Esophagus (tissue), 2 donors: ENCODE measurements around the gene RAD51B. TPM values are rescaled to one million over a fixed set of nuclear protein-coding genes. Genes with fewer than 3 reads are reported as not detected.

Experiments
- H3K27ac ChIP-seq, 2 donors: one replicate each; pipeline ENCODE4 v1.5.1; 2013; ENCODE audit warnings: low read depth in 2 of 2, mild to moderate bottlenecking in 2 of 2, inconsistent platforms in 1 of 2, low read length in 1 of 2, moderate library complexity in 1 of 2
- H3K27me3 ChIP-seq, 2 donors: one replicate each; pipeline ENCODE4 v1.6.1; 2013; ENCODE audit warnings: low read length in 2 of 2, control low read depth in 1 of 2, mild to moderate bottlenecking in 1 of 2; ENCODE audit not compliant: insufficient read depth in 2 of 2, control insufficient read depth in 1 of 2
- H3K36me3 ChIP-seq, 2 donors: one replicate each; pipeline ENCODE4 v1.6.1; 2013; ENCODE audit warnings: low read length in 1 of 2; ENCODE audit not compliant: control insufficient read depth in 2 of 2, insufficient read depth in 2 of 2
- H3K4me1 ChIP-seq, 2 donors: one replicate each; pipeline ENCODE4 v1.6.1; 2013; ENCODE audit warnings: low read length in 1 of 2; ENCODE audit not compliant: control insufficient read depth in 2 of 2, insufficient read depth in 2 of 2
- H3K4me3 ChIP-seq, 2 donors: one replicate each; pipeline ENCODE4 v1.5.1; 2013; ENCODE audit warnings: low read length in 2 of 2, mild to moderate bottlenecking in 2 of 2, low read depth in 1 of 2, moderate library complexity in 1 of 2
- H3K9me3 ChIP-seq, 2 donors: one replicate each; pipeline ENCODE4 v1.6.1; 2013; ENCODE audit warnings: mild to moderate bottlenecking in 2 of 2, low read depth in 1 of 2, low read length in 1 of 2, moderate library complexity in 1 of 2; ENCODE audit not compliant: control insufficient read depth in 2 of 2, insufficient read depth in 1 of 2
- WGBS, 2 donors: extraction: QIAGEN DNeasy Blood & Tissue Kit; methylation state at CpG; one replicate each; pipeline ENCODE4 v1.1.7; 2013; 5-methylcytosine and 5-hydroxymethylcytosine counted together
- polyA plus RNA-seq, 2 donors: library from polyadenylated mRNA; stranded (reverse); fragments of 200-250 nt; gene quantifications; one replicate each; pipeline ENCODE4 v1.2.3, GENCODE V29; 2013
- donor health status: healthy with polysubstance abuse.
- donor health status: Bipolar disorder and iron deficiency.

Gene RAD51B
- polyA plus RNA-seq, 2 donors, result 3.2 to 4.0 TPM

DNA sequence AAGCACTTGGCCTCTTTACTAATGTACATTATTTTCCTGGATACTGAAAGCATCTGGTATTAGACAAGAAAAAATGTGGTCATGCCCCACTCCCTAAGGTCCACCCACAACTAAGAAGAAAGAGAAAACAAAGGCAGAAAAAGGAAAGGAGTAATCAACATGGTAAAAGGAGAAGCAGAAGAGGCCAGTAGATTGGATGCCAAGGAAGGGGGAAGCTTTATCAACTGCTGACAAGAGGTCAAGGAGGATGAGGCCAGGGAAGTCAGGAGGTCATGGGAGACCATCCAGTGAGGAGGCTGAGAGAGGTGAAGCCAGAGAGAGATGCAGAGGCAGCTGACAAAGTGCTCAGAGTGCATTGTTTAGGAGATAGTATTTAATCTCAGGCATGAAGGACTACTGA, 589.8 kb downstream of the RAD51B start:
- Histone ChIP-seq H3K4me1 (peaks cover 0 to 3% of the 10 kb centered on the region in 2 donors), H3K27ac (no peak overlapping the region), H3K4me3 (no peak overlapping the region), H3K27me3 (no peaks in the 10 kb centered on the region), H3K9me3 (no peaks in the 10 kb centered on the region), H3K36me3 (no peaks in the 10 kb centered on the region)

DNA sequence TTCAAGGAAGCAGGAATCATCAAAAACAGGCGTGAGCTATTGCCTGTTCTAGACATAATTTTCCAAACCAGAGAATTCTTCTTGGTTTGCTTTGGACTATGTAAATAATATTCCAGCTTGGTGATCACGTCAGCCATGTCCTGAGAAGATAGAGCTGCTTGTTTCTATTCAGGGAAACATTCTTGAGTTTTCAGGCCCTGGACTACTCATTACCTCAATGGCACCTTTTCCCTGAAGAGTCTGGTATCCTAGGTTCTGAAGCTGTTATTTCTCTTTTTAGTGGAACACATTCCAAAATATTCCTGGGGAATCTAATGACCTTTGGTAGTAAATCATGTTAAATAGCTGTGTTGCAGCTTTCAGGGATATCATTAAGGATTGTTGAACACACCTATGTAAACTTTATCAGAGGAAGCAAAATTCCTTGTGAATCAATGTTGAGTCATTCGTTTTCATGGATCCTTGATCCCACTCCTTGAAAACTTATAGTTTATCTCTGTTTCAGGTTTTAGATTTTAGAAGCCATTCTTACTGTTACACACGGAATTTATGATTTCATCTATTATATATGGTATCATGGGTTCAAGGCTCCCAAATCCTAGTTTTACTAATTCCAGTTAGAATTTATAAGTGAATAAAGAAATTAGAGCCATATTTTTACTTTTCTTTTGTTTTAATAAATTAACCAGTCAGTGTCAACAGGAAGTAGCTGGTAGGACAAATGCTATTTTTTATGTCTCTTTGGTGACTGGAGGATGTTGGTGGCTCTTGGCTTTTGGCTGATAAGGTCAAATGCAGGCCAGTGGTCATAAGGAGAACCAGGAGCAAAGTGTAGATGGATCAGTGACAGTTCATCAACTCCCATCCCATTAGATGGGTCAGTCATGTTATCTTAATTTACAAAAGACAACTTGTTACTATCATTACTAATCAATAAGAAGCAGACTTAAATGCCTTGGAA, 593.2 kb downstream of the RAD51B start:
- Histone ChIP-seq H3K4me1 (peaks cover 3 to 4% of the 10 kb centered on the region in 2 donors), H3K27ac (no peak overlapping the region), H3K9me3 (no peaks in the 10 kb centered on the region), H3K27me3 (no peaks in the 10 kb centered on the region), H3K36me3 (no peaks in the 10 kb centered on the region), H3K4me3 (no peak overlapping the region)
- 82 to 84% methylated on average over 4 of the region's 4 CpGs for WGBS, 2 donors

DNA sequence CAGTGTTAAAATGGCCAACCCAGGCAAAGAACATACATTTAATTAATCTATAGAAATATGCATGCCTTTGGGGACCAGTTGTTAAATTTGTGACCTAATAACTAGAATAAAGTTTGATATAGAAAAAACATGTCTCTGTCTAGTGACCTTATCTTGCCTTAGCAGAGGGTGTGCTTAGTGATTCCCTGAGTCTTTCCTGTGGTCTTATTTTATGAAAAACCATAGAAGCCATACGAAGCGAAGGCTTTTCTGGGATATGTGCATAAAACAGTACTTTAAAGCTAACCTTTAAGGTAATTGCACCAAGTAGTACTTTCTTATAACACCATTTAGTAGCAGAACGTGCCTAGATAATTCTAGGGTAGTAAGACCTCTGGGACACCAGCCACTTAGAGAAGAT, 593.9 kb downstream of the RAD51B start:
- peaks cover 3 to 4% of the 10 kb centered on the region in 2 donors for H3K4me1 ChIP-seq
- H3K9me3 ChIP-seq, result no peaks in the 10 kb centered on the region
- H3K27ac ChIP-seq, result no peak overlapping the region
- H3K4me3 ChIP-seq, result no peak overlapping the region
- H3K27me3 ChIP-seq, result no peaks in the 10 kb centered on the region
- H3K36me3 ChIP-seq, result no peaks in the 10 kb centered on the region
- 96 to 97% methylated on average over 3 of the region's 3 CpGs for WGBS, 2 donors

DNA sequence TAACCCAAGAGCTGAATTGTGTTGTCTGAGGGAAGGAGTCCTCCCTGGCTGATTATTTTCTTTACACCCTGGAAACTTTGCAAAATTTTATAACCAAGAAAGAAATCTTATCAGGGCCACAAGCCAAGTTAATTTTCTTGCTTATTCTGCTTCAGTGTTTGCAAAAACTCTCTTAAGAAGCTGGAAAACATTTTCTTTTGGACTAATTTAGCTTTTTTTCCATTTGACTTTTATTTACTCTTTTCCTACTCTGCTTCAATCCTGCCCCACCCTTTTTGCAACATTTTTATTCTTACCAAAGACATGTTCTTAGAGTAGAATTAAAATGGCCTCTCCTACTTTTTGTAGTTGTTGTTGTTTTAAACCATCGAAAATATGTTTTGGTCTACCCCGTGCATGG, 594.5 kb downstream of the RAD51B start:
- Histone ChIP-seq H3K4me3 (no peak overlapping the region), H3K36me3 (no peaks in the 10 kb centered on the region), H3K27ac (peak overlapping the region in 1 of 2 donors; percentile 56), H3K27me3 (no peaks in the 10 kb centered on the region), H3K9me3 (no peaks in the 10 kb centered on the region), H3K4me1 (peaks cover 3 to 4% of the 10 kb centered on the region in 2 donors)
- WGBS, 2 donors, result 78 to 84% methylated on average over 2 of the region's 2 CpGs

DNA sequence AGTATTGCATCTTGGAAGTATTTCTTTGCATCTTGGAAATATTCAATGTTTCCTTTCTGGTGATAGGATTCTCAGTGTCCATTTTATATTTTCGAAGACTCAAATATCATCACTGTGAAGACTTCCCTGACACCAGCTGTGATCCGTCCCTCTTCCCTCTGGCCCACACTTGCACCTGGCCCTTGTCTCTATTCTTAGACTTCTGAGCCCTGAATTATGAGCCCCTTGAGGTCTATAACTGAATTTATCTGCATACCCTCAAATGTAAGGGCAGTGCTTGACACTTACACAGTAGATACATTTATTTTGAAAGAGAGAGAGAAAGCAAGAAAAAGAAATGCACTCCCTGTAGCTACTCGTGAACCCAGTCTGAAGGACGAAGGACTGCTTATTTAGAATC, 596.6 kb downstream of the RAD51B start:
- H3K4me3 ChIP-seq, result no peak overlapping the region
- H3K27me3 ChIP-seq, result no peaks in the 10 kb centered on the region
- 80 to 85% methylated on average over 4 of the region's 4 CpGs for WGBS, 2 donors
- no peaks in the 10 kb centered on the region for H3K36me3 ChIP-seq
- H3K9me3 ChIP-seq, result no peaks in the 10 kb centered on the region
- H3K4me1 ChIP-seq, result peaks cover 3 to 4% of the 10 kb centered on the region in 2 donors
- H3K27ac ChIP-seq, result no peak overlapping the region

DNA sequence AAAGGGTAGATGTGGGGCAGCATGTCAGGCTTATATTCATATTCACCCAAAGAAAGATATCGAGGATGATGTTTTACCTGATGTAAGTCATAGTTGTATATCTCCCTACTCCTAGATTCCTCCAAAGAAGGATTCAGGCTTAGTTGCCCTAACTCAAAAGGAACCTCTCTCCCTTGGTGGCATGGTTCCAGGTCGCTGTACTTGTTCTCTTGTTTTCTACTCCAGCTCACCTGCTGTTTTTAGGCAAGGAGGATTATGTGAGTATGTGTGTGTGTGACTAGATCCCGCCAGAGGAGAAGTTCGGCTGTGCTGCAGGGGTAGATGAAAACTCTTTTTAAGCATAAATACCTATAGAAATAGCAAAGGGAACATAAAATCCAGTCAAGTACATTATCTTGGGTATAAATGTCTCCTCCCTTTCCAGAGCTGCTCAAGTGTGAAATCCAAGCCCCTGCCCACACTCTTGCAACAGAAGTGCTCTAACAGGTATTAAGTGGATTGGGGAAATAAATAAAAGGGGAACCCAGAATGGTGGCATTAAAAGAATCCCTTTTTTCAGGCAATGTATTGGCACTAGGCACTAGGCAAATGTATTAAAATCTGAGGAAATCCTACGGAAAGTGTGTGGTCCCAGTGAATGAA, 597.6 kb downstream of the RAD51B start:
- H3K4me3 ChIP-seq, result no peak overlapping the region
- peaks cover 3 to 4% of the 10 kb centered on the region in 2 donors for H3K4me1 ChIP-seq
- H3K36me3 ChIP-seq, result no peaks in the 10 kb centered on the region
- no peaks in the 10 kb centered on the region for H3K27me3 ChIP-seq
- H3K9me3 ChIP-seq, result no peaks in the 10 kb centered on the region
- no peak overlapping the region for H3K27ac ChIP-seq
- 68 to 76% methylated on average over 5 of the region's 5 CpGs for WGBS, 2 donors

DNA sequence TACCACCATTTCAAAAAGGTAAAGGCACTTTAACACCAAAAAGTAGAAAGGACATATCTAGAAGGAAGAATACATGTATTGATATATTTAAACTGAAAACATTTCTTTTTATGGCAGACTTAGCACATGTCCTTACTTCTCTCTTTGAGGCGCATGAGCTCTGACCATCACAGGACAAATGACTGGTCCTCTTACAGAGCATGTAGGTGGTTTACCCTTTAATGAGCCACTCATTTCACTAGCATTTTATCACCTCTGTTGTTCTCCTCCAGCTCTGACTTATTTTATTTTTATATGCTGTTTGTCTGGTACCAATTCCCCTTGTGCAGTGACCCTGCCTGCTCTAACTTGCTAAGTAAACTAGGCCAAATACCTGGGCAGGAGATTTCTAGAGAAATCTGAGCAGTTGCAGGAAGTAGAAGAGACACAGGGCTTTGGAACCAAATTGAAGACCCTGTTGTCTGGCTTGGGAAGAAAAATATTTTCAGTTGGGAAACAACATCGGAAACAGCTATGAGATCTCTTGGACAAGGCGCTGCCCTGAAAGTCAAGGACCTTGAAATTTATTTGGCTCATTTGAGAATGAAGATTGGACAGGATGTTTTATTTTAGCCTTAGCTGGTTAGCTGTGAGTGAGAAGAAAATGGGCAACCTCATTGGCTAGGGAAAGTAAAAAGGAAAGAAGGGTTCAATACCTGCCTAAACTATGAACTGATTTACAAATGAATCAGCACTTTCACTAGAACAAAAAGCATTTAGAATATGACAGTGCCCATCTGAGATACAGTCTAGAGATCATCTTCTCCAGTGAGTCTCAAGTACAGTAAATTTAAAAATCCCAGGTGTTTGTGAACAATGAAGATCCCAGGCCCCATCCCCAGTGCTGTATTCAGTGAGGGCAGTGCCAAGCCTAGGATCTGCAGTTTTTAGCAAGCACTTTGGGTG, 598.9 kb downstream of the RAD51B start:
- 78 to 79% methylated on average over 3 of the region's 3 CpGs for WGBS, 2 donors
- Histone ChIP-seq H3K36me3 (no peaks in the 10 kb centered on the region), H3K9me3 (no peaks in the 10 kb centered on the region), H3K27me3 (no peaks in the 10 kb centered on the region), H3K4me1 (peaks cover 3 to 4% of the 10 kb centered on the region in 2 donors), H3K4me3 (no peak overlapping the region), H3K27ac (no peak overlapping the region)

DNA sequence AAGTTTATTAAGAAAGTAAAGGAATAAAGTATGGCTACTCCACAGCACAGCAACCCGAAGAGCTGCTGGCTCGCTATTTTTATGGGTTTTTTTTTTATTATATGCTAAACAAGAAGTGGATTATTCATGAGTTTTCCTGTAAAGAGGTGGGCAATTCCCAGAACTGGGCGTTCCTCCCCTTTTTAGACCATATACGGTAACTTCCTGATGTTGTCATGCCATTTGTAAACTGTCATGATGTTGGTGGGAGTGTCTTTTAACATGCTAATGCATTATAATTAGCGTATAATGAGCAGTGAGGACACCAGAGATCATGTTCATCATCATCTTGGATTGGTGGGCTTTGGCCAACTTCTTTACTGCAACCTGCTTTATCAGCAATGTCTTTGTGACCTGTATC, 600.8 kb downstream of the RAD51B start:
- no peak overlapping the region for H3K4me3 ChIP-seq
- H3K27me3 ChIP-seq, result no peaks in the 10 kb centered on the region
- no peaks in the 10 kb centered on the region for H3K36me3 ChIP-seq
- no peak overlapping the region for H3K27ac ChIP-seq
- peaks cover 3 to 4% of the 10 kb centered on the region in 2 donors for H3K4me1 ChIP-seq
- no peaks in the 10 kb centered on the region for H3K9me3 ChIP-seq
- 78 to 86% methylated on average over 5 of the region's 5 CpGs for WGBS, 2 donors

DNA sequence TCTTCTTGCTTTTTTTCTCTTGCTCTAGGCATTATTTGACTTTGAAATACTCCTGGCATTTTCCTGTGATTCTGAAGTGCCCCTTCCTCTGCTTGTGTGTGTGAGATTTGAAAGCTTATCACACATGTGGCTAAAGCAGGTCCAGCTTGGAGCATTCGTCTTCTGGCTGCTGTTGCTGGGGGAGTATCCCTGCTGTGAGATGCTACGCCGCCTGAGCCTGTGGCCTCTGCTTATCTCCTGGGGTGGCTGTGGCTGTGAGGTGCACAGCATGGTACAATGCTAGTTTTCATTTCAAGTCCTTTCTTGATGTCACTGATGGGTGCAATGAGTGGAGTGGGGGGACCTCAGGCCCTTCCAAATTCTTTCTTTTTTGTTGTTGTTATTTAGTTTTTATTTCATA, 601.5 kb downstream of the RAD51B start:
- Histone ChIP-seq H3K4me1 (peaks cover 3 to 4% of the 10 kb centered on the region in 2 donors), H3K27me3 (no peaks in the 10 kb centered on the region)
- 77 to 97% methylated on average over 3 of the region's 3 CpGs for WGBS, 2 donors

More for the DNA sequence above, 601.5 kb downstream of the RAD51B start:
- H3K4me3 ChIP-seq, result no peak overlapping the region
- H3K9me3 ChIP-seq, result no peaks in the 10 kb centered on the region
- H3K27ac ChIP-seq, result no peak overlapping the region
- H3K36me3 ChIP-seq, result no peaks in the 10 kb centered on the region
